Retina (tissue), 1 donor: ENCODE results near the gene RAD21L1.
"Not testable (repeated sequence)": the region's sequence is repeated elsewhere in the genome, so short reads cannot be mapped to it uniquely, and the experiment has no call there.

Source experiments
- DNase-seq: peaks from one replicate; pipeline ENCODE4 v3.0.0-alpha.2; 2016

RAD21L1 gene

GRCh38 chr20:1232286-1233111 lies 6.7 kb downstream of the RAD21L1 start:
- DNase-seq = no peak

- no peak for DNase-seq
These were observed 14.7 kb downstream of the RAD21L1 start for GRCh38 chr20:1240549-1240948.

GRCh38 chr20:1241456-1241855 lies 15.6 kb downstream of the RAD21L1 start:
- no peak for DNase-seq

- no peak for DNase-seq
These were observed 16.3 kb downstream of the RAD21L1 start for GRCh38 chr20:1242099-1242498.

- DNase-seq = no peak
These were observed 16.7 kb downstream of the RAD21L1 start for GRCh38 chr20:1242530-1242929.

- DNase-seq = no peak
These were observed 19.7 kb downstream of the RAD21L1 start for GRCh38 chr20:1245578-1245977.

GRCh38 chr20:1247689-1248088 lies 21.8 kb downstream of the RAD21L1 start:
- DNase-seq = no peak

GRCh38 chr20:1250282-1250681 lies 24.4 kb downstream of the RAD21L1 start:
- DNase-seq = not testable (repeated sequence)

- no peak for DNase-seq
These were observed 26.6 kb downstream of the RAD21L1 start for GRCh38 chr20:1252416-1252815.

GRCh38 chr20:1254254-1254653 lies 28.4 kb downstream of the RAD21L1 start:
- DNase-seq = no peak

- DNase-seq = no peak
These were observed 29.8 kb downstream of the RAD21L1 start for GRCh38 chr20:1255675-1256074.

- no peak for DNase-seq
These were observed 38.0 kb downstream of the RAD21L1 start for GRCh38 chr20:1263853-1264252.

GRCh38 chr20:1264727-1265126 lies 38.9 kb downstream of the RAD21L1 start:
- no peak for DNase-seq

- DNase-seq = no peak
These were observed 39.5 kb downstream of the RAD21L1 start for GRCh38 chr20:1265226-1265915.

- no peak for DNase-seq
These were observed 40.0 kb downstream of the RAD21L1 start for GRCh38 chr20:1265916-1266166.

GRCh38 chr20:1266167-1266973 lies 40.5 kb downstream of the RAD21L1 start, which contains the start of gene SNPH:
Gene SNPH, plus strand, starts transcription at chr20:1266294. Its CDS starts 29,946 bp downstream, at chr20:1296240.
- peak; percentile 80 for DNase-seq

GRCh38 chr20:1267161-1267560 lies 41.3 kb downstream of the RAD21L1 start:
- DNase-seq = peak; percentile 28

GRCh38 chr20:1267809-1268374 lies 42.0 kb downstream of the RAD21L1 start:
- DNase-seq = no peak

GRCh38 chr20:1269235-1269634 lies 43.4 kb downstream of the RAD21L1 start:
- DNase-seq = no peak

- DNase-seq = no peak
These were observed 44.0 kb downstream of the RAD21L1 start for GRCh38 chr20:1269850-1270249.

GRCh38 chr20:1272368-1273100 lies 46.7 kb downstream of the RAD21L1 start:
- no peak for DNase-seq

- no peak for DNase-seq
These were observed 47.5 kb downstream of the RAD21L1 start for GRCh38 chr20:1273366-1273765.
